Measurements from ENCODE around the gene ERF.

DNA sequence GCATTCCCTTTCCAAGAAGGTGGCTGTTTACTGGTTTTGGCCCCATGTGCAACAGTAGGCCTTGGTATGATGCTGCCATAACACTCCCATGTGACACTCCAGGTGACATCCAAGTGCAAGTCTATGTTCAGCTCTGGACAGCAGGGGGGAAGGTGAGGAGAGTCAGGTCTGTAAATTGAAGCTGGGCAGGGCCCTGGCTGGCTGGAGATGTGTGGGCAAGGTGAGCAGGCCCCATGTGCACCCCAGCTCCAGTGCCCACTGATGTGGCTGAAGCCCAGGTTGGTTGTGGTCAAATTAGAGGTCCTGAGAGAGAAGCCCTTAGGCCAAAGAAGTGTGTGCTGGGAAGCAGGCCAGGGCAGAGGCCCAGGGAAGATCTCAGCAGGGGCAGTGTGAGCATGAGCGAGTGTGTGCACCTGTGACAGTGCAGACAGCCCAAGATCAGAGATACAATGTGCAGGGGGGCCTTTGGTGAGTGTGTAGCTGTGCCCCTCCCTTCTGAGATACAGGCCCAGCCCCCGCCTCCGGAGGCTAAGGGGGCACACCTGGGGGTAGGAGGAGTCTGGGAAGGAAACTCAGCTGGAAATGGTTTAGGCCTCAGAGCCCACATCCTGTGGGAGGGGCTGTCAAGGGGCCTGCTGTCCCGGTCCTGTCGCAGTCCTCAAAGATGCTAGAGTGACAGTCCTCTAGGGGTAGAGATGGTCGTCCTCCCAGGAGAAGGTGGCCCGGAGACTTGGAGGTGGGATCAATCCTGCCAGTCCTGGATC, 56.1 kb downstream of the ERF start:
- TF ChIP-seq, protein P1, sequence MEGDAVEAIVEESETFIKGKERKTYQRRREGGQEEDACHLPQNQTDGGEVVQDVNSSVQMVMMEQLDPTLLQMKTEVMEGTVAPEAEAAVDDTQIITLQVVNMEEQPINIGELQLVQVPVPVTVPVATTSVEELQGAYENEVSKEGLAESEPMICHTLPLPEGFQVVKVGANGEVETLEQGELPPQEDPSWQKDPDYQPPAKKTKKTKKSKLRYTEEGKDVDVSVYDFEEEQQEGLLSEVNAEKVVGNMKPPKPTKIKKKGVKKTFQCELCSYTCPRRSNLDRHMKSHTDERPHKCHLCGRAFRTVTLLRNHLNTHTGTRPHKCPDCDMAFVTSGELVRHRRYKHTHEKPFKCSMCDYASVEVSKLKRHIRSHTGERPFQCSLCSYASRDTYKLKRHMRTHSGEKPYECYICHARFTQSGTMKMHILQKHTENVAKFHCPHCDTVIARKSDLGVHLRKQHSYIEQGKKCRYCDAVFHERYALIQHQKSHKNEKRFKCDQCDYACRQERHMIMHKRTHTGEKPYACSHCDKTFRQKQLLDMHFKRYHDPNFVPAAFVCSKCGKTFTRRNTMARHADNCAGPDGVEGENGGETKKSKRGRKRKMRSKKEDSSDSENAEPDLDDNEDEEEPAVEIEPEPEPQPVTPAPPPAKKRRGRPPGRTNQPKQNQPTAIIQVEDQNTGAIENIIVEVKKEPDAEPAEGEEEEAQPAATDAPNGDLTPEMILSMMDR (IDR thresholded peaks at IDR 0.05; ENCODE audit: low read depth, low read length, poor library complexity, severe bottlenecking), result no peak
- no peak for TF ChIP-seq EZH2phosphoT487 (IDR thresholded peaks at IDR 0.05; ENCODE audit: borderline replicate concordance, low read length)

All from DOHH2 (cell line).